Spleen (tissue), 7 donors: ENCODE measurements around the gene SH3RF1.

ENCODE experiments used
- CTCF ChIP-seq, 11 experiments: fragments of 200-600 bp in 7 of 11; fragments of 450-650 bp in 4 of 11; sonication (generic) in 4 of 11; IDR thresholded peaks in 8 of 11; conservative IDR thresholded peaks in 3 of 11; 1 replicate in 7 of 11; 2 replicates in 4 of 11; pipeline versions ENCODE4 v1.4.0 to v1.8.0; 2016 to 2021; ENCODE audit warnings: antibody characterized with exemption in 11 of 11, inconsistent platforms in 4 of 11, mild to moderate bottlenecking in 1 of 11
- POLR2AphosphoS5 ChIP-seq, 3 donors: sonication (generic); formaldehyde crosslinking; IDR thresholded peaks; one replicate each; pipeline ENCODE4 v1.5.1; 2017; ENCODE audit warnings: antibody characterized with exemption in 3 of 3
- donor health status: DM: no; HTN: no; CAD: no; lungs with moderate emphysema.
- donor health status: DM: no; HTN: no; CAD: no.
- donor health status: DM: no; HTN: no; CAD: no.

- no peak for TF ChIP-seq CTCF (IDR thresholded peaks at IDR 0.05 in 8 of 11, conservative IDR thresholded peaks at IDR 0.05 in 3 of 11)
- TF ChIP-seq POLR2AphosphoS5 (IDR thresholded peaks at IDR 0.05) = no peak
Measured at GRCh38 chr4:169207436-169208089, 63.2 kb downstream of the SH3RF1 start.
